ENCODE results near the gene SBK2.

Gene SBK2

GRCh38 chr19:55540619-55541018, 3.7 kb upstream of the SBK2 start:
- DNase-seq (ENCODE audit: low spot score) (no peak), ATAC-seq (ENCODE audit: low read depth) (no peak)
- Histone ChIP-seq H3K36me3 (ENCODE audit: low read depth) (no peaks in the 10 kb centered on the region), H3K9me3 (ENCODE audit: severe bottlenecking) (no peaks in the 10 kb centered on the region), H3K27me3 (ENCODE audit: insufficient read depth, poor library complexity, severe bottlenecking) (no peaks in the 10 kb centered on the region), H3K4me3 (ENCODE audit: severe bottlenecking) (no peak overlapping the region), H3K4me1 (ENCODE audit: insufficient read depth, poor library complexity, severe bottlenecking) (no peaks in the 10 kb centered on the region), H3K27ac (ENCODE audit: poor library complexity, severe bottlenecking) (no peak overlapping the region)
- TF ChIP-seq CTCF (IDR thresholded peaks at IDR 0.05; ENCODE audit: poor library complexity, severe bottlenecking), result no peak

- no peak overlapping the region for H3K4me3 ChIP-seq (ENCODE audit: severe bottlenecking)
- DNase-seq (ENCODE audit: low spot score) (no peak), ATAC-seq (ENCODE audit: low read depth) (no peak)
- TF ChIP-seq CTCF (IDR thresholded peaks at IDR 0.05; ENCODE audit: poor library complexity, severe bottlenecking), result no peak
- H3K4me1 ChIP-seq (ENCODE audit: insufficient read depth, poor library complexity, severe bottlenecking), result no peaks in the 10 kb centered on the region
- H3K36me3 ChIP-seq (ENCODE audit: low read depth), result no peaks in the 10 kb centered on the region
- no peak overlapping the region for H3K27ac ChIP-seq (ENCODE audit: poor library complexity, severe bottlenecking)
- no peaks in the 10 kb centered on the region for H3K9me3 ChIP-seq (ENCODE audit: severe bottlenecking)
- H3K27me3 ChIP-seq (ENCODE audit: insufficient read depth, poor library complexity, severe bottlenecking), result no peaks in the 10 kb centered on the region
Measured at GRCh38 chr19:55539090-55539984, 2.4 kb upstream of the SBK2 start.

GRCh38 chr19:55538132-55538531, 1.2 kb upstream of the SBK2 start:
- no peak for TF ChIP-seq CTCF (IDR thresholded peaks at IDR 0.05; ENCODE audit: poor library complexity, severe bottlenecking)
- H3K9me3 ChIP-seq (ENCODE audit: severe bottlenecking), result no peaks in the 10 kb centered on the region
- no peaks in the 10 kb centered on the region for H3K27me3 ChIP-seq (ENCODE audit: insufficient read depth, poor library complexity, severe bottlenecking)
- no peak for DNase-seq (ENCODE audit: low spot score)
- no peak overlapping the region for H3K4me3 ChIP-seq (ENCODE audit: severe bottlenecking)
- no peak overlapping the region for H3K27ac ChIP-seq (ENCODE audit: poor library complexity, severe bottlenecking)
- no peaks in the 10 kb centered on the region for H3K4me1 ChIP-seq (ENCODE audit: insufficient read depth, poor library complexity, severe bottlenecking)
- no peaks in the 10 kb centered on the region for H3K36me3 ChIP-seq (ENCODE audit: low read depth)
- ATAC-seq (ENCODE audit: low read depth), result no peak

GRCh38 chr19:55537741-55538111, 793 bp upstream of the SBK2 start:
- no peak overlapping the region for H3K4me3 ChIP-seq (ENCODE audit: severe bottlenecking)
- no peaks in the 10 kb centered on the region for H3K4me1 ChIP-seq (ENCODE audit: insufficient read depth, poor library complexity, severe bottlenecking)
- DNase-seq (ENCODE audit: low spot score) (no peak), ATAC-seq (ENCODE audit: low read depth) (0 out of 3 replicates have a peak, but pooled peaks have one; percentile 33)
- TF ChIP-seq CTCF (IDR thresholded peaks at IDR 0.05; ENCODE audit: poor library complexity, severe bottlenecking), result no peak
- H3K9me3 ChIP-seq (ENCODE audit: severe bottlenecking), result no peaks in the 10 kb centered on the region
- no peak overlapping the region for H3K27ac ChIP-seq (ENCODE audit: poor library complexity, severe bottlenecking)
- H3K36me3 ChIP-seq (ENCODE audit: low read depth), result no peaks in the 10 kb centered on the region
- no peaks in the 10 kb centered on the region for H3K27me3 ChIP-seq (ENCODE audit: insufficient read depth, poor library complexity, severe bottlenecking)

GRCh38 chr19:55536366-55536765, 567 bp downstream of the SBK2 start:
- Histone ChIP-seq H3K4me1 (ENCODE audit: insufficient read depth, poor library complexity, severe bottlenecking) (no peaks in the 10 kb centered on the region), H3K27me3 (ENCODE audit: insufficient read depth, poor library complexity, severe bottlenecking) (no peaks in the 10 kb centered on the region), H3K9me3 (ENCODE audit: severe bottlenecking) (no peaks in the 10 kb centered on the region), H3K4me3 (ENCODE audit: severe bottlenecking) (no peak overlapping the region), H3K36me3 (ENCODE audit: low read depth) (no peaks in the 10 kb centered on the region), H3K27ac (ENCODE audit: poor library complexity, severe bottlenecking) (no peak overlapping the region)
- no peak for TF ChIP-seq CTCF (IDR thresholded peaks at IDR 0.05; ENCODE audit: poor library complexity, severe bottlenecking)
- DNase-seq (ENCODE audit: low spot score), result no peak
- ATAC-seq (ENCODE audit: low read depth), result no peak

All from RWPE2 (cell line).